Mammary epithelial cell (primary cell): ENCODE results near the gene GPAM.

ENCODE experiments used
- CTCF ChIP-seq, 2 donors: IDR thresholded peaks in 1 of 2; conservative IDR thresholded peaks in 1 of 2; 2 replicates each; pipeline ENCODE4 v1.5.1; 2011 to 2012; ENCODE audit warnings: inconsistent platforms in 2 of 2, low read length in 2 of 2, mild to moderate bottlenecking in 2 of 2, control low read depth in 1 of 2, low read depth in 1 of 2; ENCODE audit not compliant: insufficient read depth in 1 of 2; ENCODE audit errors: extremely low read depth in 1 of 2
- EZH2 ChIP-seq: IDR thresholded peaks from 2 replicates; pipeline ENCODE4 v1.6.1; 2012; ENCODE audit warnings: low read length, inconsistent platforms, borderline replicate concordance

GRCh38 chr10:112176543-112176942 is 7.0 kb downstream of the GPAM start:
- TF ChIP-seq EZH2 = no peak
- no peak for TF ChIP-seq CTCF (conservative IDR thresholded peaks at IDR 0.05 in 1 of 2, IDR thresholded peaks at IDR 0.05 in 1 of 2; ENCODE audit: extremely low read depth in 1 of 2, insufficient read depth in 1 of 2, low read depth in 1 of 2, low read length in 2 of 2)
